Hematopoietic multipotent progenitor cell (in vitro differentiated cells): ENCODE results near the gene NPHP4. TPM values are rescaled to one million over a fixed set of nuclear protein-coding genes. Genes with fewer than 3 reads are reported as not detected.
A peak's percentile ranks its signal among the peaks of the same experiment; 100 is the strongest.

Experiments
- DNase-seq, 3 donors: peaks; one replicate each; pipeline ENCODE4 v3.0.0-alpha.2; 2011 to 2015; ENCODE audit warnings: low read depth in 2 of 3, low spot score in 2 of 3
- total RNA-seq: library from RNA; depleted of rRNA; stranded (reverse); fragments of >200 nt; gene quantifications from one replicate; pipeline ENCODE4 v1.2.3, GENCODE V29; 2012

Gene NPHP4
- total RNA-seq, 1 donor, result 9.7 TPM

DNA sequence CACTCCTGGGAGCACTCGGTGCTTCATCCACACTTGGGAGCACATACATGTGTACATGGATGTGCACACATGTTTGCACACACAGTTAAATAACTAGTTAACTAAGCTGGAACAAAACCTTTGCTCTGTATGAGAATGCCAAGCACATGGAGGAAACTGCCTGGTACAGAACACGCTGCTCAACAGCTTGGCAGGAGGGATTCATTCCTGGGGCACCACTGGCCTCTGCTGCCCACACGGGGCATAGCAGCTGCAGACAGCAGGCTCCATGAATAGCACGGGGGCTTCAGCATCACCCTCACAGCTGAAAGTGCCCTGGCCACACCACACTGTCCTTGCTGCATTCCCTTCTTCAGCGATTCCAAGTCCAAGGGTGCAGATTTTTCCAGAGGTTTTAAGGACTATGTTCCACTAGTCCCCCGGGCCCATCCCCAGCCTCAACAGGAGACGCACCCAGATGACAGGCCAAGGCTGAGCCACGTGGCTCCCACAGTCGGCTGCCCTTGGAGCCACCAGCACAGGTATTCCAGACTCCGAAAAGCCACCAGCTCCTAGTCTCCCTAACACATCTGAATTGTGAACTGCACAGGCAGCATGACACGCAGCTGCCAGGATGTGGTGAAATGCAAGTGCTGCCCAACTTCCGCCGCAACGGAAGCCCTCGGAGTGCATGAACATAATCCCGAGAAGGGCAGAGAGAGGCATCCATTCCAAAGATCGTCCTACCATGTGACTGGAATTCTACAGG, 16.9 kb downstream of the NPHP4 start:
- peak in 2 of 3 donors; percentile 54 to 76 for DNase-seq

- no peak for DNase-seq
These were observed 17.6 kb downstream of the NPHP4 start for GRCh38 chr1:5974631-5975030.

DNA sequence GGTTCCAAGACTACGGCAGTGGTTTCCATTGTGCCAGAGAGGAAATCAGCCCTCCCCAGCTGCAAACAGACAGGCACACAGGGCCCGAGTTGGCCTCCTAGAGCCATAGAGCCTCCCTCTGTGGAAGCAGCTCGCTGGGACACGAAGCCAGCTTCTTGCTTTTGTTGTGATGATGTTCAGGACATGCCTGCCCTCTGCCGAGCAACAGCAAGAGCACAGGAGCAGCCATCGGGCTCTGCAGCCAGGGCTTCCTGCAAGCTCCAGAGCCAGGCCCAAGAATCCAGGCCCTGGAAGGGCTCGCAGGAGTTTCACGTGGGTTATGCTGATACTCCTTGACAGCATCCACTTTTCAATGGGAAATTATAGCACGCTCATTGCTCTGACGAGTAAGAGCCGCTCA, 18.5 kb downstream of the NPHP4 start:
- DNase-seq, result no peak

DNA sequence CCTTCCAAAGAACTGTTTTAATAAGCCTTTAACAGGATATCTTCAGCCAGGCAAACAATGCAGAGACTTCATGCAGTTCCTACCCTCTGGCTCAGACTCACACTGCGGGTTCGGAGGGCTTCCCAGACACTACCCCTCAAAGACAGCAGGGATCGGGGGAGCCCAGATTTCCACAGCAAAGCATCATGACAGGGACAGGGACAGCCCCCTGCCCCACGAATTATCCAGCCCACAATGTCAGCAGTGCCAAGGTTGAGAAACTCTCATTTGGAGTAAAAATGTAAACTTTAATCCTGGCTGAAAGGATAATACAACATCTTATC, 20.1 kb downstream of the NPHP4 start:
- DNase-seq, result no peak

DNA sequence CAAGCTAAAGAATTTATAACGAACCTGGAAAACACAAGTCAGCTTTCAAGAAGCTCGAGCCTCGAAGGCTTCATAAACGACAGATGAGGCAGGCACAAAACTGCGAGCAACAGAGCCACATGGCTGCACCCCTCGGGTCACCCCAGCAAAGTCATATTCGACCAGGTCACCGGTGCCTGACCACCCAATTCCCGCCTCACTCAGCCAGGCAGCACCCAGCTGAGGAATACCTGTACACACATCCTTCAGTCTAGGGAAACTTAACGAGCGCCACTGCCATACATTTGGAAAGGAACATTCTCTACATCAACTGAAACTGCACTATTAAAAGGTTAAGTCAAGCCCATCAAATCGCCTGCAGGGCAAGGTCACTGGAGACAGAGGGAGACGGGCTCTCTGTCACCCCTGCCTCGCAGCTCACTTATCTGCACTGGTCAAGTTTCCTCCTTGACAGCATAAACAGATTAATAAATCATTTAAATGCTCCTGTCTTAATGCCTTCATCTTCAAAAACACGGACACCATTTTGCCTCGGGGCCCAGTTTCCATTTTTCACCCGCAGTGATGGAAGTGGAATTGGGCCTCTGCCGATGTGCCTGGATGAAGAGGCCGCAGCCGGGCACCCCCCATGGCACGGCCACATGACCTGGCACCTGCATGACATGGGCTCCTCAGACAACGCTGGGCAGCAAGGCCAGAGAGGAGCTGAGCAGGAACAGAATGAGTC, 20.6 kb downstream of the NPHP4 start:
- no peak for DNase-seq

DNA sequence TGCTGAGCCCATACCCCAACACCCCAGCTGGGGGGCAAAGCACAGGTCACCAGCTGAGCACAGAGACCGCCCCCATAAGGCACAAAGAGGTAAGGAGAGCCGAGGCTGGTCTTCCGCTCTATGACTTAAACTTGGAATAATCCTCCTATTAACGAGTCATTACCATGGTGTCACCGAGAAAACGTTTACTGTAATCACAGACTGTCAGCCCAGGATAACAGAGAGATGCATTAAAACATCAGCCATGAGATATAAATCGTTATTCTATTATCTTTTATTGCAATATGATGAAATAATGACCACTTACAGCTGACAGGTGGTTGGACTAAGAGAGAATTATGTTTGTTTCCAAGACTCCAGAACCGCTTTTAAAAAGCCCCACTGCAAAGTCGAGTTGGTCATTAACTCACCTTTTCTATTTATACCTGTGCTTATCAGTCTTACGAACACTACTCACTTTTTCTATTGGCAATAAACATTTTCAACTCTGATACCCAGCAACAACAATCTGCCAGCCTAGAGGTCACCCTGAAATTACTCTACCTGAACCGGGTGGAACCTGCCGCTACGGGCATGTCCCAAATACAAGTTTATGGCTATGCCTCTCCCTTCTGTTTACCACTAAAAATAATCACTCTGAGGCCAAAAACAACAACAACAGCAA, 21.5 kb downstream of the NPHP4 start:
- no peak for DNase-seq

DNA sequence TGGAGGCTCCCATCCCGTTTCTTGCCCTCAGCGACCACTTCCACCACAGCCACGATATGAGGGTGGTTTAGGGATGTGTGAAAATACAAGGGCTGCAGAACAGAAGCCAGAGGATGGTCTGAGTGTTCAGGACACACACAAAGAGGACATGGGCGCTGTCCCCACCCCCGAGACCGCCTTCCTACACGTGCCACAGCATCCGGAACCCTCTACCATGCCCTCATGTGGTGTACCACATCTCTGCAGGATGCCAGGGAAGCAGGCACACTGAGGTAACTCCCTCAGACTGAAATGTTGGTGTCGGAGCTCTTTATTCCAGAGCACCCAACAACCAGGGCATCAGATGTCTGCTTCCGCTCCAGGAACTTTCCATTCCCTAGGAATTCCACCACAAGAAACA, 23.1 kb downstream of the NPHP4 start:
- DNase-seq, result no peak

- no peak for DNase-seq
These were observed 24.0 kb downstream of the NPHP4 start for GRCh38 chr1:5968161-5968736.

GRCh38 chr1:5967351-5968160, 24.7 kb downstream of the NPHP4 start:
- no peak for DNase-seq

- DNase-seq, result no peak
These were observed 25.6 kb downstream of the NPHP4 start for GRCh38 chr1:5966543-5967205.

GRCh38 chr1:5965586-5966131, 26.6 kb downstream of the NPHP4 start:
- no peak for DNase-seq

GRCh38 chr1:5962265-5963105, 29.7 kb downstream of the NPHP4 start:
- DNase-seq, result no peak

DNA sequence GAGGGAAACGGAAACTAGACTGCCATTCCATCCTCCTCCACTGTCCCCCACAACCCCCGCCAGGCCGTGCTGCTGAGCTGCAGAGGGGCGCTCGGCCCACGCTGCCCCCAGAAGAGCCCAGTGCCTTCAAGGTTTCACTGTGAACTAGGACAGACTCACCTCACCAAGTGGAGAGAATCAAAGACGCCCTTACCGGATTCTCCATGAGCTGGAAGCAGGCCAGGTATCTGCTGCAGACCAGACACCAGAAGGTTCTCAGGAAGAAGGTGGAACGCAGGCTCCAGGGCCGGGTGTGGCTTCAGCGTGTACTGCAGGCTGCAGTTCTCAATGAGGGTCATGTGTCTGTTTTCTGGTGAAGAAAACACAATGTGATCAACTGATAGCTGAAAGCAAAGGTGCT, 30.6 kb downstream of the NPHP4 start:
- no peak for DNase-seq

- DNase-seq, result no peak
These were observed 31.9 kb downstream of the NPHP4 start for GRCh38 chr1:5960336-5960735.

DNA sequence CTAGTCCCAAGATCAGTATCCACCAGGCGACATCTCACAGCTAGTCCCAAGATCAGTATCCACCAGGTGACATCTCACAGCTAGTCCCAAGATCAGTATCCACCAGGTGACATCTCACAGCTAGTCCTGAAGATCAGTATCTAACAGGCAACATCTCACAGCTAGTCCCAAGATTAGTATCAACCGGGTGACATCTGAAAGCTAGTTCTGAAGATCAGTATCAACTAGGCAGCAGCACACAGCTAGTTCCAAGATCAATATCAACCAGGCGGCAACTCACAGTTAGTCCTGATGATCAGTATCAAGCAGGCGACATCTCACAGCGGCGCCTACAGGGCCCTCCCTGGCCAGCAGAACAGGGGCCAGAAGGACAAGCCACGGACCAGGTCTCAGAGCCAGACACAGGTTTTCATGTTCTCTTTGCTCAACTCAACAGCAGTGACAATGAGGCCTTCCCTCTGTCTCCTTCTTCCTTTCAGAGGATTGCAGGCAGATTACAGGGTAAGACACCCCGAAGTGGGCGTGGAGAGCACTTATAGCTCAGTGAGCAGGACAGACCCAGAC, 32.5 kb downstream of the NPHP4 start:
- DNase-seq, result no peak

DNA sequence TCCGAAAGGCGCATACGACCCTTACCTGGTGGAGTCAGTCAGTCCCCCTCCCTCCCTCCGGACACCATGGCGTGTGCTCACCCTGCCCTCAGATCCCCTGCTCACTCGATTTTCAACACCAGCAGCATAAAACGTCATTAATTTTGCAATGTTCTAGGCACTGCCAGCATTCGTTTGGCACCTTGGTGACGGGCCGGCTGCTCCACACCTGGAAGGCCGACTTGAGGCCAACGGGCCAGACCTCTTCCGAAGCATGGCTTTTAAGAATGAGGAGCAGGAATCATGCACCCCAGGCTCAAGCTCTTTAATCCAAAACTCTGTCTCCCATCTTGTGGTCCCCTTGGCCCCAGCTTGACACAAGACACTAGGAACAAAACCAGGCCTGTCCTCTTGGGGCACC, 33.1 kb downstream of the NPHP4 start:
- no peak for DNase-seq

DNA sequence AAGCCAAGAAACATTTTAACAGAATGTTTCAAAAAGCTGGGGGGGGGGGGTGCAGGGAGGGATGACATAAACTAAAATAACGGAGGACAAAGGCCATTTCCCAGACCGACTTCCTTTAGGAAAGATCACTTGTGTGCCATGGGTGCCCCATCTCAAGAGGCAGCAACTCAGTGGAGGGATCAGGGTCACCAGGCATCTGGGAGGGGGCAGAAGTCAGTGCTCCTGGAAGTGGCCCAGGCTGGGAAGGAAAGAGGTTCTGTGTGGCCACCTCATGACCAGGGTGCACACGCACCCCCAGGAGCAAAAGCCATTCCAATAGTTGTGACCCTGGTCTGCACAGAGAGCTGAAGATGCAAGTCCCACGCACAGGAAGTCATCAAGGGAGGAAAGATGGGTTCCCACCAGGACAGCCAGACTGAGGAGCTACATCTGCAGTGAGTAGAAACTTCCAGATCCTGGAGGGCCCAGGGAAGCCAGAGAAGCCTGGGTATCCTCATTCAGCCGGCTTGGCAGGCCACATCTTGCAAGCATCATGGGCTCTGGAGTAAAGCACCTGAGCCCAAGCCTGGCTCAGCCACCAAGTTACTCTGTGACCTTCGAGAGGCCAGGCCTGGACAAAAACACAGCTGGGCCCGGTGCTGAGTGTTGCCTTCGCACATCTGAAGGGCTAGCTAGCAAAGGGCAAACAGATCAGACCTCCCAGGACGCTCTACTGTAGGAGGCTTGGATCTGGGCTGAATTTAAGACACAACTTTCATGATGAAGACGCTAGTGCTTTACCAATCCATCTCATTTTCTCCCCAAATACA, 36.0 kb downstream of the NPHP4 start:
- no peak for DNase-seq

DNA sequence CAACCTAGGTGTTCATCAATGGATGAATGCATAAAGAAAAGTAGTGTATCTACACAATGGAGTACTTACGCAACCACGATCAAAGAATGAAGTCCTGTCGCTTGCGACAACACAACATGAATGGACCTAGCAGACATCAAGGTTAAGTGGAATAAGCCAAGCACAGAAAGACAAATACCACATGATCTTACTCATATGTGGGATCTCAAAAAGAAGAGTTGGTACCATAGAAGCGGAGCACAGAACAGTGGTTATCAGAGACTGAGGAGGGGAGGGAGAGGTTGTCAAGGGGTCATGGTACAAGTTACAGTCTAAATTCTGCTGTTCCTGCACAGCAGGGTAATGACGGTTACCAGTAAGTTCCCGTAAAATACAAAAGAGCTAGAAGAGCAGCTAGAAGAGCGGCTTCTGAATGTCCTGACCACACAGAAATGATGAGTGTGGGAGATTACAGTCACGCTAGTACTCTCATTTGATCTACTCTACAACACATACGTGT, 36.7 kb downstream of the NPHP4 start:
- DNase-seq, result no peak
